ENCODE measurements around the gene RBBP7. TPM values are rescaled to one million over a fixed set of nuclear protein-coding genes. Genes with fewer than 3 reads are reported as not detected.

RBBP7 gene
- total and polyA plus RNA-seq, 11 donors, result 88.7 to 124 (median 107) TPM

- Histone ChIP-seq H3K27ac (no peak overlapping the region), H3K4me3 (no peak overlapping the region), H3K36me3 (peaks cover 0 to 94% (median 65%) of the 10 kb centered on the region in 9 donors), H3K27me3 (peaks cover 0 to 17% (median 0%) of the 10 kb centered on the region in 9 donors), H3K9me3 (no peaks in the 10 kb centered on the region), H3K4me1 (no peaks in the 10 kb centered on the region)
- intact Hi-C loops (cut with DNase I), result no loop called here
- WGBS, 4 donors, result 48 to 70% (median 64%) methylated on average over 1 of the region's 1 CpG
- no peak for ATAC-seq
- DNase-seq, result no peak
- TF ChIP-seq POLR2A (IDR thresholded peaks at IDR 0.05), result no peak
- TF ChIP-seq, protein P1, sequence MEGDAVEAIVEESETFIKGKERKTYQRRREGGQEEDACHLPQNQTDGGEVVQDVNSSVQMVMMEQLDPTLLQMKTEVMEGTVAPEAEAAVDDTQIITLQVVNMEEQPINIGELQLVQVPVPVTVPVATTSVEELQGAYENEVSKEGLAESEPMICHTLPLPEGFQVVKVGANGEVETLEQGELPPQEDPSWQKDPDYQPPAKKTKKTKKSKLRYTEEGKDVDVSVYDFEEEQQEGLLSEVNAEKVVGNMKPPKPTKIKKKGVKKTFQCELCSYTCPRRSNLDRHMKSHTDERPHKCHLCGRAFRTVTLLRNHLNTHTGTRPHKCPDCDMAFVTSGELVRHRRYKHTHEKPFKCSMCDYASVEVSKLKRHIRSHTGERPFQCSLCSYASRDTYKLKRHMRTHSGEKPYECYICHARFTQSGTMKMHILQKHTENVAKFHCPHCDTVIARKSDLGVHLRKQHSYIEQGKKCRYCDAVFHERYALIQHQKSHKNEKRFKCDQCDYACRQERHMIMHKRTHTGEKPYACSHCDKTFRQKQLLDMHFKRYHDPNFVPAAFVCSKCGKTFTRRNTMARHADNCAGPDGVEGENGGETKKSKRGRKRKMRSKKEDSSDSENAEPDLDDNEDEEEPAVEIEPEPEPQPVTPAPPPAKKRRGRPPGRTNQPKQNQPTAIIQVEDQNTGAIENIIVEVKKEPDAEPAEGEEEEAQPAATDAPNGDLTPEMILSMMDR (IDR thresholded peaks at IDR 0.05), result no peak
Observed at GRCh38 chrX:16851421-16851820, 18.7 kb downstream of the RBBP7 start.

DNA sequence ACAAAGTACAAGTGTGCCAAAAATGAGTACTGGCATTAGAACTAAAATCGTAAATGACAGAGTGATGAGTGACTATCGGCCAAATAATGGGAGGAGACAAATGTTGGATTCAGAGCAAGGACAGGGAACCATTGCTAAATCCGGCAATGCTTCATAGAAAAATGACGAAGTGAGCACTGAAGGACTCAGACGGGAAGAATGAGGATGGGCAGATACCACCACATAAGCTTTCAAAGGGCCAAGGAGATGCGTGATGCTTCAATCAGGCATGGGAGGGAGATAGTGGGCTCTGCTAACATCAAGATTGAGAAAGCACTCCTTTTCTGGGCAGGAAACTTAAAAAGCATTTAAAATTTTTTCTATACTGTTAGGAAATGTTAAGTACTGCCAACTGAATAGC, 21.6 kb downstream of the RBBP7 start:
- intact Hi-C loops (cut with DNase I), result no loop called here
- Histone ChIP-seq H3K27ac (no peak overlapping the region), H3K36me3 (peaks cover 0 to 99% (median 69%) of the 10 kb centered on the region in 9 donors), H3K9me3 (no peaks in the 10 kb centered on the region), H3K27me3 (peaks cover 0 to 15% (median 0%) of the 10 kb centered on the region in 9 donors), H3K4me1 (no peaks in the 10 kb centered on the region), H3K4me3 (no peak overlapping the region)
- 64 to 82% (median 72%) methylated on average over 6 of the region's 6 CpGs for WGBS, 4 donors
- TF ChIP-seq POLR2A (IDR thresholded peaks at IDR 0.05), result no peak
- TF ChIP-seq, protein P1 (IDR thresholded peaks at IDR 0.05), result no peak
- DNase-seq, result no peak
- no peak for ATAC-seq

DNA sequence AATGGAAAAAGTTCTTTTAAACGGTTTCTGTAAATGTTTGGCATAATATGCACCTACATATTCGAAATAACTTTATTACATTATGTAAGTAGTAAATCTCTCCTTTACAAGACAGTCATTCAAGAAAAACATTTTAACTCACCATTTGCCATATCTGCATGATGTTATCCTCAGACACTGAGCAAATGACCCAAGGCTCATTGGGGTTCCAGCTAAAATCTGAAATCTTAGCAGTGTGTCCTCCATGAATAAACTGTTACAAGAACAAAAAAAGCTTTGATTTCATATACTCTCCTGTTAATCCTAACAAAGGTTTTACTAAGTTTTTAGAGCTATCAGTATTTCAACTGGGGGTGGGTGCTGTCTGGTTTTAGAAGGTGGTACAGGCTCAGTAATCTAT, 24.5 kb downstream of the RBBP7 start:
- DNase-seq, result no peak
- intact Hi-C loops (cut with DNase I), result no loop called here
- Histone ChIP-seq H3K36me3 (peaks cover 0 to 93% (median 58%) of the 10 kb centered on the region in 9 donors), H3K4me1 (no peaks in the 10 kb centered on the region), H3K27me3 (peaks cover 0 to 11% (median 0%) of the 10 kb centered on the region in 9 donors), H3K27ac (no peak overlapping the region), H3K4me3 (no peak overlapping the region), H3K9me3 (no peaks in the 10 kb centered on the region)
- 85 to 95% (median 89%) methylated on average over 2 of the region's 2 CpGs for WGBS, 4 donors
- TF ChIP-seq POLR2A (IDR thresholded peaks at IDR 0.05), result no peak
- TF ChIP-seq, protein P1 (IDR thresholded peaks at IDR 0.05), result no peak
- ATAC-seq, result no peak

DNA sequence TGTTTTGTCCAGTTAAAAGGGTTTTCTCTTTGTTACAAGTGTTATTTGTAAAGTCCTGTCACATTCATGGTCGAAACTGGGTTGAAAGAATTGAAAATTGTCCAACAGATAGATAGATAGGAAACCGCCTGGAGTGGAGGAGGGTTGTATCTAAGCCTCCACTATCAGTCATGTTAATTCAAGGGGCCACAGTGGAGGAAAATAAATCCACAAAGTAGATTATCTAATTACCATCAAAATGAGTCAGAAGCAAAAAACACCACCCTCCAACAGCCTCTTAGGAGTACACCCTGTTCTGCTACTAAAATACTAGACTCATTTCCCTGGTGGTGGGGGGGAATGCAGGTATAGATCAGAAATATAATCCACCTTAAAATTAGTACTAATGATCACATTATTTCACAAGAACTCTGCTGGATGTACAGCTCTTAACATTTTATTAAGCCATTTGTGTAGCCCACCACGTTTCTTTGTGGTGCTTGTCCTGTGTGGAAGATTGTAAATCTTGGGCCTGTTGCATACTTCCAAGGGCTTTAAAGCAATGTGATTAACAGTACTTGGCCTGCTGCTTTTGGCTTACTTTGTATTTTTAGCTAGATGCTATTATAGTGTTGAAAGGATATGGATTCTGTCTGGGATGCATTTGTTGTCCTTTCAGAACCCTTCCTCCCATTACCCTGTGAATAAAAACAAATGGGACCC, 26.8 kb downstream of the RBBP7 start:
- no peak overlapping the region for H3K27ac ChIP-seq

More for the DNA sequence above, 26.8 kb downstream of the RBBP7 start:
- Histone ChIP-seq H3K9me3 (no peaks in the 10 kb centered on the region), H3K27me3 (peaks cover 0 to 4% (median 0%) of the 10 kb centered on the region in 9 donors), H3K36me3 (peaks cover 0 to 88% (median 49%) of the 10 kb centered on the region in 9 donors), H3K4me1 (peaks cover 0 to 14% (median 7%) of the 10 kb centered on the region in 12 donors), H3K4me3 (no peak overlapping the region)
- no peak for ATAC-seq
- intact Hi-C loops (cut with DNase I), result no loop called here
- TF ChIP-seq POLR2A (IDR thresholded peaks at IDR 0.05), result no peak
- TF ChIP-seq, protein P1 (IDR thresholded peaks at IDR 0.05), result no peak
- 61 to 87% (median 72%) methylated on average over 3 of the region's 3 CpGs for WGBS, 4 donors
- no peak for DNase-seq
